ENCODE data around the gene PLS3.

Gene PLS3

DNA sequence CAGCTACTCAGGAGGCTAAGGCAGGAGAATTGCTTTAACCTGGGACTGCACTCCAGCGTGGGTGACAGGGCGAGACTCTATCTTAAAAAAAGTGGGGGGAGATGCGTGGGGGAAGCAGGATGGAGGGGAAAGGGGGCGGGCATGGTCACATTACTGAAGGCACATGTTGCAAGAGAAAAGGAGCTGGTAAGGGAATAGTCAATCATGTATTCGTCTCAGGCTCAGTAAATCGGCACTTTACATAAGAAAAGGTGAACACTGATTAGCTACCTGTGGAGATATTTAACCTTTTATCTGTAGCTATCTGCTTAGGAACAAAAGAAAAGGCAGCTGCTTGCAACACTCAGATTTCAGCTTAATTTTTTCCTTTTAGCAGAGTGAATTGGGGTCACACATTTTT, 132.5 kb downstream of the PLS3 start:
- DNase-seq (ENCODE audit: low spot score), result no peak

DNA sequence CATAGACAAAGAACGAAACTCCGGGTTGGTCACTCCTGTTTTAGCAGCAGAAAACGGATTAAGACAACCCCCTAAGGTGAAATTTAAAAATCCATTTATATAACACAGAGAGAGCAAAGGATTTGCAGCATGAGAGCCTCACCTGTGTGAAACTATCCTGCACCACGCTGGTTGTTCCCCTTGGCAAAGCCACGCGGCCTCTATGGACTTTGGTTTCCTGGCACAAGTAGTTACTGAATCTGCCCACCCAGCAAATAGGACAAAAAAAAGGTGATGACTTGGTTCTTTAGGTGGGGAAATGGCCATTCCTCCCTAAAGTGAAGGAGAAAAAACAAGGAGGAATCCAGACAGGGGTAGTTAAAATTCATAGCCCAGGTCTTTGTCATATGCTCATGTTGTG, 133.1 kb downstream of the PLS3 start:
- no peak for DNase-seq (ENCODE audit: low spot score)

DNA sequence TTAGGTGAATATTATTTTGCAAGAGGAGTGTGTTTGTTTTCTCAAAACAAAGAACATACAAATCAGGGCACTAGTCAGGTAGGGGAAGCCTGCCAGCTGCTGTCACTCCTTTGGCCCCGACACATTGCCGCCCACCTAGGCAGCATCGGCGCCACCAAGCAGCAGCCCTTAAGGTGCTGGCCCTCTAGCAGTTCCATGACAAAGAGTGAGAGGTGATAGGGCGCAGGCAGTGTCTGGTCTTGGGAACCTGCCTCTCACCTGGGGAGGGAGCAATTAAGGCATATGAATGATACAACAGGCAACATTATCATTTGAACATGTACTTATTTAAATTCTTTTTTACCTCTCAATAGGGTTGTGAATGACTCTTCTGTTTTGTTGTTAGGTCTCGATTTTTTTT, 135.1 kb downstream of the PLS3 start:
- DNase-seq (ENCODE audit: low spot score), result no peak

DNA sequence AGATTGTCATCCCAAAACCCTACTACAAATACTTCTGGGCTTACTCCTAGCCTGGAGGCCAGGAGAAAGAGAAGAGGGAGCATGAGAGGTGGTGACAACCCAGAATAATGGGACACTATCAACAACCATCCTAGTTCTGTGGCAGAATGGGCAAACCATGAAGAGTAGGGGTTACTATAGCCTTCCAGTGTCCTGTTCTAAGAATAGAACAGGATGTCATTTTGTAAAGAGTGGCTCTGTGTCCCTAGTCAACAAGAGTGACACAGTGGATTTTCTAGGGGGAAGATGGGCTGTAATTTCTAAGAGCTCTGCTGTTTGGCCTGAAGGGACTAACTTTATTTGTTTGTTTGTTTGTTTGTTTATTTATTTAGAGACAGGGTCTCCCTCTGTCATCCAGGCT, 136.0 kb downstream of the PLS3 start:
- DNase-seq (ENCODE audit: low spot score), result no peak

DNA sequence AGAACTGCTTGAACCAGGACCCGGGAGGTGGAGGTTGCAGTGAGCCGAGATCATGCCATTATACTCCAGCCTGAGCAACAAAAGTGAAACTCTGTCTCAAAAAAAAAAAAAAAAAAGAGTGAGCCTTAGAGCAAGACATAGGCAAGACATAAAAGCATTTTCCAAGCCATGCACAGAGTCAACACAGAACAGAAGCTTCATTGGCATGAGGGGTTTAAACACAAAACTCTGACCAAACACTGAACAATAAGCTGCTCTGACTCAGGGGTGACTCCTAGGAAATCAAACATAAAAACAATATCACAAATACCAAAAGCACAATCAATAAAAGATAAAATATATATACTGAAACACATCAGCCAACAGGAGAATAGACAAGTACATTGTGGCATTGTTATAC, 136.8 kb downstream of the PLS3 start:
- DNase-seq (ENCODE audit: low spot score), result no peak

All from putamen (tissue), 1 donor.